ENCODE measurements around the gene CD180.

The CD180 gene

GRCh38 chr5:67223211-67223610, 26.6 kb upstream of the CD180 start:
- Histone ChIP-seq H3K79me2 (ENCODE audit: insufficient read depth, low read depth) (no peaks in the 10 kb centered on the region), H2AFZ (ENCODE audit: low read depth) (no peak overlapping the region), H3K4me1 (ENCODE audit: low read depth, poor library complexity, severe bottlenecking) (peaks cover 20% of the 10 kb centered on the region), H3K27ac (no peak overlapping the region), H3K9ac (no peak overlapping the region), H3K36me3 (ENCODE audit: insufficient read depth) (no peaks in the 10 kb centered on the region), H3K27me3 (ENCODE audit: insufficient read depth, low read depth) (no peaks in the 10 kb centered on the region), H3K4me2 (no peak overlapping the region), H4K20me1 (ENCODE audit: insufficient read depth) (no peaks in the 10 kb centered on the region), H3K4me3 (IDR thresholded peaks at IDR 0.05; ENCODE audit: insufficient read depth, low read depth, low read length) (no peak overlapping the region)
- no peak for TF ChIP-seq CTCF (conservative IDR thresholded peaks at IDR 0.05; ENCODE audit: low read depth, low read length)

GRCh38 chr5:67222243-67223025, 25.8 kb upstream of the CD180 start:
- Histone ChIP-seq H3K27me3 (ENCODE audit: insufficient read depth, low read depth) (no peaks in the 10 kb centered on the region), H4K20me1 (ENCODE audit: insufficient read depth) (no peaks in the 10 kb centered on the region), H3K36me3 (ENCODE audit: insufficient read depth) (no peaks in the 10 kb centered on the region), H3K4me1 (ENCODE audit: low read depth, poor library complexity, severe bottlenecking) (peaks cover 20% of the 10 kb centered on the region), H2AFZ (ENCODE audit: low read depth) (no peak overlapping the region; the same call in 1 of the 2 replicates), H3K4me2 (0 out of 2 replicates have a peak overlapping the region, but pooled peaks have one; percentile 3), H3K4me3 (IDR thresholded peaks at IDR 0.05; ENCODE audit: insufficient read depth, low read depth, low read length) (no peak overlapping the region), H3K79me2 (ENCODE audit: insufficient read depth, low read depth) (no peaks in the 10 kb centered on the region), H3K9ac (no peak overlapping the region), H3K27ac (no peak overlapping the region)
- no peak for TF ChIP-seq CTCF (conservative IDR thresholded peaks at IDR 0.05; ENCODE audit: low read depth, low read length)

GRCh38 chr5:67221487-67222242, 25.1 kb upstream of the CD180 start:
- Histone ChIP-seq H2AFZ (ENCODE audit: low read depth) (no peak overlapping the region; the same call in 1 of the 2 replicates), H3K9ac (no peak overlapping the region), H3K27me3 (ENCODE audit: insufficient read depth, low read depth) (no peaks in the 10 kb centered on the region), H4K20me1 (ENCODE audit: insufficient read depth) (no peaks in the 10 kb centered on the region), H3K79me2 (ENCODE audit: insufficient read depth, low read depth) (no peaks in the 10 kb centered on the region), H3K4me3 (IDR thresholded peaks at IDR 0.05; ENCODE audit: insufficient read depth, low read depth, low read length) (no peak overlapping the region), H3K4me2 (0 out of 2 replicates have a peak overlapping the region, but pooled peaks have one; percentile 3), H3K4me1 (ENCODE audit: low read depth, poor library complexity, severe bottlenecking) (peaks cover 20% of the 10 kb centered on the region), H3K27ac (no peak overlapping the region), H3K36me3 (ENCODE audit: insufficient read depth) (no peaks in the 10 kb centered on the region)
- no peak for TF ChIP-seq CTCF (conservative IDR thresholded peaks at IDR 0.05; ENCODE audit: low read depth, low read length)

- Histone ChIP-seq H4K20me1 (ENCODE audit: insufficient read depth) (no peaks in the 10 kb centered on the region), H3K4me3 (IDR thresholded peaks at IDR 0.05; ENCODE audit: insufficient read depth, low read depth, low read length) (no peak overlapping the region), H3K9ac (no peak overlapping the region), H3K4me1 (ENCODE audit: low read depth, poor library complexity, severe bottlenecking) (peaks cover 14% of the 10 kb centered on the region), H3K27ac (no peak overlapping the region), H3K27me3 (ENCODE audit: insufficient read depth, low read depth) (no peaks in the 10 kb centered on the region), H3K36me3 (ENCODE audit: insufficient read depth) (no peaks in the 10 kb centered on the region), H3K79me2 (ENCODE audit: insufficient read depth, low read depth) (no peaks in the 10 kb centered on the region), H2AFZ (ENCODE audit: low read depth) (no peak overlapping the region), H3K4me2 (no peak overlapping the region)
- TF ChIP-seq CTCF (conservative IDR thresholded peaks at IDR 0.05; ENCODE audit: low read depth, low read length), result no peak
These were observed 20.0 kb upstream of the CD180 start for GRCh38 chr5:67216564-67216963.
